Glomerular visceral epithelial cell (primary cell): ENCODE data around the gene PPME1.

Source experiments
- DNase-seq: peaks from one replicate; pipeline ENCODE4 v3.0.0-alpha.2; 2016; ENCODE audit errors: extremely low spot score

PPME1 gene

DNA sequence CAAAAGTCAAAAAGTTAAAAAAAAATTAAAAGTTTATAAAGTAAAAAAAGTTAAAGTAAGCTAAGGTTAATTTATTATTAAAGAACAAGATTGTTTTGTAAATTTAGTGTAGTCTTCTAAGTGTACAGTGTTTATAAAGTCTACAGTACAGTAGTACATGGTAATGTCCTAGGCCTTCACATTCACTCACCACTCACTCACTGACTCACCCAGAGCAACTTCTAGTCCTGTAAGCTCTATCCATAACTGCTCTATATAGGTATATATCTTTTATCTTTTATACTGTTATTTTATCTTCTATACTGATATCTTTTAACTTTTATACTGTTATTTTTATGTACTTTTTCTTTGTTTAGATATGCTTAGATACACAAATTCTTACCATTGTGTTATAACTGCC lies 11.4 kb upstream of the PPME1 start:
- DNase-seq, result no peak

DNA sequence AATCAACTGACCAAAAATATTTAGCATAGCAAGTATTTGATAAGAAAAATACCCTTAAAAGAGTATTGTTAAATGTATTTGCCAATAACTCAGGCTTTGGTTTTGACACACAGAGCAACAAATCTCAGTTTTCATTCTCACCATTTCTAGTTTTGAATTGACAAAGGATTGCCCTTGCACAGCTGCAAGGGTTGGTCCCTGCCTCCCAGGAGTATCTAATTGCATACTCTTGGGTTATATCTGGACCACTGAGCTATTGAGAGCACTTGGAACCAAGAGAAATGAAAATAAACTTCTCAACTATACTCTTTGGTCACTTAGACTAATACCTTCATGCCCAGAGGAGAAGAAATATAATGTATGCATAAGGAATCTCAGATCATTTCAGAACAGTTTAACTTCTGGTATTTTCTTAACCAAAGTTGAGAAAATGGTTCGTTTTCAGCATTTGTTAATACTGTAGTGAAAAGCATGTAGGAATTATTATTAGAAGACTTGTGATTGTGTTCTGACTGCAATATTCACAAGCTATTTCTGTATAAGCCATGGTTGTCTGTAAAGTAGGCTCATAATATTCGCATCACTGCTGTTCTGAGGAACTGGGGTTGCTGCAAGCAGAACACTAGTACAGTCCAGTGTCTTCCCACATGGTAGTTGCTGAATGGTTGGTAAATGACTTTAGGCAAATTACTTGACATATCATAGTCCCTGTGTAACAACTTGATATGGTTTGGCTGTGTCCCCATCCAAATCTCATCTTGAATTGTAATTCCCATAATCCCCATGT lies 8.2 kb upstream of the PPME1 start:
- no peak for DNase-seq

GRCh38 chr11:74168838-74169237 lies 2.3 kb upstream of the PPME1 start:
- no peak for DNase-seq

- DNase-seq, result no peak
These were observed 1.2 kb upstream of the PPME1 start for GRCh38 chr11:74169738-74170458.

DNA sequence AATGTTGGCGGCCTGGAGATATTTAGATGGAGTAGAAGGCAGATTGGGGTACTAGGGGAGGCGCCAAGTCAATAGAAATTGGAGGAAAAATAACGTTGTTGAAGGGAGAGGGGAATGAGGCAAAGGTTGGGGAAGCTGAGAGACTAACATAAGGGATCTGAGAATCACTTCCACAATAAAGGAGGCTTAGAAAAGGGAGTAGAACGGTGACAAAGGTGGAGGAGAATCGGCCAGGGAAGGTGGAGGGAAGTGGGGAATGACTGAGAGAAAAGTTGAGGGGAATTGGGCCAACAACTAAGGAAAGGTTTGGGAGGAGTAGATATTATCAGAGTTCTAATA lies 510 bp downstream of the PPME1 start:
- no peak for DNase-seq

DNA sequence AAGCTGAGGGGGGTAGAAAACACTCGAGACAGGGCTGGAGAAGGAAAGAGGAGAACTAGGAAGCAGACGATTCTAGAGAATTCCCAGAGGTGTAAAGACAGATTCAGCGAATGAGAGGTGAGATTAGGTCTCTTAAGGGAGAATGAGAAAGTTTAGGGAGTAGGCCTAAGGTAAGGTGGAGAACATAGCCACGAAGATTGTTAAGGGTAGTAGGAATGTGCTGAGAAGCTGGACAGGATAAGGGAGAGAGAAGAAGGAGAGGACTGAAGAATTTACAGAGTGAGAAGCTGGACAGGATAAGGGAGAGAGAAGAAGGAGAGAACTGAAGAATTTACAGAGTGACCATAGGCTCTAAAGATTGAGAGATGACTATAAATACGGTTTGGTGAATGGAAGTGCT lies 908 bp downstream of the PPME1 start:
- DNase-seq, result peak; percentile 8

DNA sequence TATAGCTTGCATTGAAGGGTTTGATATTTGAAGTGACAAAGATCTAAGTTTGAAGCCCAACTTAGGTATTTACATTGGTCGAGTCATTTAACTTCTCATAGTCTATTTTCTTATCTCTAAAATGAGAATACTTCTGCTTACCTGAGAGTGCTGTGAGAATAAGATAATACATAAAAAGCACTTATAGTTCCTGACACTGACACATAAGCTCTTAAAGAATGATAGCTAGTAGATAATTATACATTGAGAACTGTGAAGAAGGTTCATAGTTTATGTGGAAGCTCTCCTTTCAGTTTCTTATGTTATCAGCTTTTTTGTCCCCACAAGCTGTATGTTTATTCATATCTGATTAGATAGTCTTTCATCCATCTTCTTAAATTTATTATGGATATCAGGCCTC lies 4.8 kb downstream of the PPME1 start:
- DNase-seq, result no peak

DNA sequence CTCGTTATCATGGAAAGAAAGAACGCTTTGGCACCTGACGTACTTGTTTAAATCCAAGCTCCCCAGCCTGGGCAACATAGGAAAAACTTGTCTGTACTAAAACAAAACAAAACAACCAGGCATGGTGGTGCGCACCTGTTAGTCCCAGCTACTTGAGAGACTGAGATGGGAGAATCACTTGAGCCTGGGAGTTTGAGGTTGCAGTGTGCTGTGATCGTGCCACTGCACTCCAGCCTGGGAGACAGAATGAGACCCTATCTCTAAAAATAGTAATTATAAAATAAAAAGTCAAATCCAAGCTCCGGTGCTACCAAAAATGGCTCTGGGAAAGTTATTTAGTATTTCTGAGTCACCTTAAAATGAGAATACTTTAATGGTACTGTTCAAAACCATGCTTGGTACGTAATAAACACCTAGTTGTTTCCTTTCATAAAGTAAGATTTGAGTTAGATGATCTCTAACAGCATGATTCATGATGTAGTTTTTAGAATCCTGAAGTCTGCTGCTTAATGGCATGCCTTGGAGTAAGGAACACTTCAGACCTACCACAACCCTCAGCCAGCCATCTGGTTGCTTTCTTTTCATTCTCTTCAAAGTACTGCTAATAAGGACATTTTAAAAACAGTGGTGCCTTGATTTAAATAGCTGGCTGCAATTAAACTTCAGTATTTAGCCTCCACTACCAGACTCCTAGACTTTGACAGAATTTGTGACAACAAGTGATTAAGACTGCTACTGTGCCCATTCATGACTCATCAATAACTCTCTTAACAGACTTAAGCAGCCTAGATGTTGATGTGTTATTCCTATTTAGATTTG lies 8.4 kb downstream of the PPME1 start:
- no peak for DNase-seq

DNA sequence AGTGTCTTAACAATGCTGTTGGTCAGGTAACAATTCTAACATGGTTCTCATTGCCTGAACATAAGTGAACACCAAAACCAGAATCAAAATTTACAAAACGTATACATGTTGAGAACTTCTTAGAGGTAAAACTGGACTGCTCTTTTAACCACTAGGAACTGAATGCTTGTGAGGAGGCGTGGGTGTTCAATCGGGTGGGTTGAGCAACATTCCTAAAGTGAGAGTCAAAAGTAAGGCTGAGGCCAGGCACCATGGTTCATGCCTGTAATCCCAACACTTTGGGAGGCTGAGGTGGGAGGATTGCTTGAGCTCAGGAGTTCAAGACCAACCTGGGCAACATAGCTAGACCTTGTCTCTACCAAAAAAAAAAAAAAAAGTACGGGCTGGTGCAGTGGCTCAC lies 11.5 kb downstream of the PPME1 start:
- DNase-seq, result no peak

DNA sequence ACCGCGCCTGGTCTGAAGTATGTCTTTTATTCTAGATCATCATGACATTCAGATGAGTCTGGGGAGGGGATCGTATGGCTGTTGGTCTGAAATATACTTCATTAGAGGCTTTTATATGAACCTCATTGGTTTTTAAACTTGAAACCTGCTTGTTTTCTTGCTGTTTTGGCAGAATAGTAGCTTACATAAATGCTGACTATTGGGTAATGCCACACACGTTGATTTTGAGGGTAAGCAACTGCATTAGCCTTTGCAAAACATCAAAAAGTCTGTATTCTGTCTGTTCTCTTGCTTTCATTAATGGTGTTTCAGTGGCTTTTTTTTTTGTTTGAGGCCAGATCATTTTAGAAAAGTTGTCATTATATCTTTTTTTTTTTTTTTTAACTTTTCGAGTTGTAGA lies 14.2 kb downstream of the PPME1 start:
- DNase-seq, result no peak

DNA sequence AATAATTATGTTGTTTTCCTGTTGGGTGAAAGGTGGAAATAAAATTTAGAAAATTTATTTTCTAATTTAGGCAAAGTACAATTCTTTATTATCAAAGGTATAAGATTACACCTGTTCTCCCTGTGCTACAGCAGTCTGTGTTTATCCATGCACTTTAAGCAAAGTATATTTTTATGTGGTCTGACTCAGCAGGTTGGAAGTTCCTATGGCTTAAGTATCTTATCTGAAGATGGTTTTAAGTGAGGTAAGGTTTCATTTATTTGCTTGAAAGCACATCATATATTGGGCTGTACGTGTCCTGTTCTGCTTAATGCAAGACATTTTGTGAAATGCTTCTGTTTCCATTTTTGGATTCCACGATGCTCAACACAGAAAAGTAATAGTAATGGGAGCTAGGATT lies 14.6 kb downstream of the PPME1 start:
- DNase-seq, result peak; percentile 33

- DNase-seq, result no peak
These were observed 24.7 kb downstream of the PPME1 start for GRCh38 chr11:74195828-74196227.

DNA sequence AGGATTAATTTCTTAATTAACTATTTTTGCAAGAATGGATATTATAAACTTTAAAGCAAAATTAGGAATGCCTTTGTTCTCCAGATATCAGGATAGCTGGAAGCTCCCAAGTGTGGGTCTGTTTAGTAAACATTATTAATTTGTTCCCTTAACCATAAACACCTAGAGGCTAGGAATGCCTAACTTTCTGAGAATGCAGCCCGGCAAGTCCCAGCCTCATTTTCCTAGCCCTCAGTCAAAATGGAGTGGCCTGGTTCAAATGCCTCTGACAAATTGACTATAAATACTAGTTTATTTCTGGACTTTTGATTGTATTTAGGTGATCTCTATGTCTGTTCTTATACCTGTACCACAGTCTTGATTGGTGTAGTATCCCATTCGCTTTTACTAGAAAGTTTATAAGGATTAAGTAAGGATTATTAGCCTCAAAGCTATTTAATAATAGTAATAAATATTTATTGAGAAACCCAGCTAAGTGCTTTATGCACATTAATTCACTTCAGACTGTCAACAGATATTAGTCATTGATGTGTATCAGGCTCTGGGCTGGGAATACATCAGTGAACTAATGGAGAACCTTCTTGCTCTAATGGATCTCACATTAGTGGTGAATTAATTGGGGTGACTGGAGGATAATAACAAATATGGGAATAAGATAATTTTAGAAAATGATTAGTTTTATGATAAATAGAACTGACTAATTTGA lies 25.8 kb downstream of the PPME1 start:
- DNase-seq, result no peak

- no peak for DNase-seq
These were observed 32.9 kb downstream of the PPME1 start for GRCh38 chr11:74203966-74204365.

- DNase-seq, result no peak
These were observed 33.6 kb downstream of the PPME1 start for GRCh38 chr11:74204701-74205100.

GRCh38 chr11:74205181-74205580 lies 34.1 kb downstream of the PPME1 start:
- no peak for DNase-seq

DNA sequence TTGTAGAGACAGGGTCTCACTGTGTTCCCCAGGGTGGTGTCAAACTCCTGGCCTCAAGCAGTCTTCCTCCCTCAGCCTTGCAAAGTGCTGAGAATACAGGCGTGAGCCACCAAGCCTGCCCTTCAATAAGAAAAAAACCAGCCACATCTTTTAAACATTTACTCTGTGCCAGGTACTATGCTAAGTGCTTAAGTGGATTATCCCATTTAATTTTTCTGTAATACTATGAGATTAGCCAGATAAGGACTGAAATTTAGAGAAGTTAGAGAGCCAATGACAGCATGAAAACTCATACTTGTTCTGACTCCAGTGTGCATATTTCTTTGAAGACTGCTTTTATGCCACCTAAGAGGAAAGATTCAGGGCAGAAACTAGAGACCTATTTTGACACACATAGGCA lies 35.7 kb downstream of the PPME1 start:
- DNase-seq, result no peak

GRCh38 chr11:74208507-74208906 lies 37.4 kb downstream of the PPME1 start:
- DNase-seq, result peak; percentile 11

- DNase-seq, result no peak
These were observed 41.4 kb downstream of the PPME1 start for GRCh38 chr11:74212533-74212932.

- no peak for DNase-seq
These were observed 49.3 kb downstream of the PPME1 start for GRCh38 chr11:74220376-74220775.

DNA sequence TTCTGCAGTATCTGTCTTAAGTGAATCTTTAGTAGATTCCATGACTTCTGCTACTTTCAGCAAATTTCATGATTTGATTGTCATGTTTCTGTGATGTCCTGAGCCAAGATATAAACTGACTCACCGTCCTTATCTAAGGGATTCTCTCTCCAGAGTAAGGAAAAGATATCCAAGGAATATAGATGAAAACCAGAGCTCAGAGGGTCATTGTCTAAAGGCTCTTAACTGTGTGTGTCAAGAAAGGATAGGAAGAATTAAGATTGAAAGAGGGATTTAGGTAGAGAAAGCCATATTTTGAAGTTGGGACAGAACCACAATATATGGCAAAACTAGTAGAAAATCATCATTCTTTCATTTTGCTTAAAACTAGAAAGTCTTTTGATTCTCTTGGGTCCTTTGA lies 50.7 kb downstream of the PPME1 start:
- no peak for DNase-seq

GRCh38 chr11:74225565-74225964 lies 54.5 kb downstream of the PPME1 start:
- DNase-seq, result no peak
